HL-60/S4 treated with retinoic acid at 250 ng/mL for 4 days and 3 days (cell line): Measurements from ENCODE around the gene ZNF124.

Source experiments
- in situ Hi-C: fragments of 300-500 bp; cut with MboI; formaldehyde crosslinking; loops from 2 replicates; pipeline ENCODE4 v1.7.0; 2022; ENCODE audit warnings: low sequenced_read_pairs

The ZNF124 gene

DNA sequence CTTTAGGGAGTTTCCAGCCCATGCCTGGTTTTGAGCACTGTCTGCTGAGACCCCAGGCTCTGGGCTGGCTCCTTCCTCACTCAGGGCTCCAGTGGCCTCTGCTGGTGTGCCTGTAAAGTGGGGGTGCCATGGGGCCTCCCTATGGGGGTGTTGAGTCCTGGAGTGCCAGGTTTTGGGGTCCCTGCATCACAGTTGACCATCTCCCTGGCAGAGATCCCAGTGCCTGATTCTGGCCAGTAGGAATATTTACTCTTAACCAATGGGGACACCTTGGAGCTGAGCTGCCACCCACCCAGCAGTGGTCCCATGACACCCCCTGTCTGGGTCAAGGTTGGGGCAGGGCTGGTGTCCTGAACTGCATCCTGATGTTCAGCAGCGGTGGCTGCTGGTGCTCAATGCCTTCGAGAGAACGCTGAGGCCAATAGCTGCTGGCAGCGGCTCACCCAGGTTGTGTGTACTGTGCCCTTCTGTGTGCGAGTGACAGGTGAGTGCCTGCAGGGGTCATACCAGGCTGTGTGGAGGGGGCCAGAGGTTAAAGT is 58.0 kb downstream of the ZNF124 start:
- in situ Hi-C loops, result no loop called here

DNA sequence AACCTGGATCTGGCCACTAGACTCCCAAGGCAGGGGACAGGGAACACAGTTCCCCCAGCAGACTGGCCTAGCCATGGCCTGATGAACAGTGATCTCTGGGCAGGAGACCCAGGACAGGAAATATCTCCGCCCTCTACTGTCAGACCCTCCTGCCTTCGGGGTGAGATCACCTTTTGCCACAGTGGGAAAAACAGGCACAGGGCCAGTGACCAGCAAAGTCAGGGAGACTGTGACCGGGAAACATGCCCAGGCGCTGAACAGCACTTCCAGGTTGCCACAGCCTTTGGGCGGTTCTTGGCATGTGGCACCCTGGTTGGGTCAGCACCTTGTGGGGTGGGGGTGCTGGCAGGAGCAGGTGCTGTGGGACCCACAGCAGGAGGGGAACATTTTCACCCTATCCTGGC is 58.7 kb downstream of the ZNF124 start:
- in situ Hi-C loops, result no loop called here

DNA sequence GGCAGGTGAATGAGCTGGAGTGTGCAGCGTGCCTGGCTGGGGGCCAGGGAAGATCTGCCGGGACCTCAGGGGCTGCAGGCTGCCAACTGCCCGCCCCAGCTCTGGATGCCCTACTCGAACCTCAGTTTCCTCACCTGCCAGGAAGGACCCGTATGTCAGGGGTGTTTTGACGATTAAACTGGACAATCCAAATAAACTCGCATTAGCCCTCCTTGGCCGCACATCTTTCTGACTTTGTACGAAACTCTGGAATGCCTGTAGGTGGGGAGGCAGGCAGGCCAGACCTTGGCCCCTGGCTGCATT is 59.4 kb downstream of the ZNF124 start:
- in situ Hi-C loops, result no loop called here

DNA sequence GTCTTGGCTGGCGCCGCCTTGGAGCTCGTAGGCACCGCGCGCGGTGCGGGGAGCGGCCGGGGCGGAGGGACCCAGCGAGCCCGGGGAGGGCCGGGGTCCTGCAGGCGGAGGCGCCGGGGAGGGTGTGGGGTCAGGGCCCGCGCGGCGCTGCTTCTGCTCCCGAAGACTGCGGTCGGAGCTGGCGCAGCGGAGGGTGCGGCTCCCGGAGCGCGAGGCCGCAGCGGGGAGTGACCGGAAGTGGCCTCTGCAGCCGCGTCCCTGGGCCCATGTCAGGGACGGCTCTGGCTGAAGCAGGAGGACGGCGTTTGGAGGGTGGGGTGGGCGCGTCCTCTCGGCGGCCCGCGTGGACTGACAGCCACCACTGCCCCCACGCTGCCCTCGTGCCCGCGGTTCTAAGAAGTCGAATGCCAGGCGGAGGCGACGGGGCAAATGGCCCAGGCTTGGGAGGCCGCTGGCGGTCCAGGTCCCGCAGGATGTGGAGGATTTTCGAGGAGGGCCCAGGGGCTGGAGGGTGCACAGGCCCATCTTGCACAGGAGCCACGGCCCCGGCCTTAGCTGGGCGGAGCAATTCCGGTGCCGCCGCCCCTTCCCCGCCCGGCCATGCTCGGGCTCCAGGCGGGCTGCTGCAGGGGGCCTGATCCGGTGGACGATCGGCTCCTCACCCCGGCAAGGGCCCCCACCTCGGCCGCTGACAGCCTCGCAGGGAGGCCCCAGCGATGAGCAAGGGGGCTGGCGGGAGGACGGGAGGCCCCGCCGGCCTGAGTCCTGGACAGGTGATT is 59.9 kb downstream of the ZNF124 start:
- in situ Hi-C loops, result no loop called here

DNA sequence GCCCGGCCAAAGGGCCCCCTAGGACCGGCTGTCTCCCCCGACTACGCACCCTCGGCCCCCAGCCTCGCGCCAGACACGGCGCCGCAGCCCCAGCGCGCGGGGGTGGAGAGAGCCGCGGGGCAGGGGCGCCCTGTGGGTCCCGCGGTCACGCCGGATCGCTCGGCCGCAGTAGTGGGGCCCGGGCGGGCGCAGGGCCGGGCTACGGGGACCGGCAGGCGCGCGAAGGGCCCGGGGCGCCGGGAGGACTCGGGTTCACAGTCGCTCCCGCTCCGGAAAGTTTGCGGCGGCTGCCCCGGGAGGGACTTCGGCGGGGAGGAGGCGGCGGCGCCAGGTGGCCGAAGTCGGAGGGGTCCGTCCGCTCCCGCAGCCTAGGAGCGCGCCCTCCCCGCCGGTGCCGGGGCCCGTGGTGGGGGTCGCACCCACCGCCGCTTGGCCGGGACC is 60.5 kb downstream of the ZNF124 start:
- in situ Hi-C loops, result no loop called here

DNA sequence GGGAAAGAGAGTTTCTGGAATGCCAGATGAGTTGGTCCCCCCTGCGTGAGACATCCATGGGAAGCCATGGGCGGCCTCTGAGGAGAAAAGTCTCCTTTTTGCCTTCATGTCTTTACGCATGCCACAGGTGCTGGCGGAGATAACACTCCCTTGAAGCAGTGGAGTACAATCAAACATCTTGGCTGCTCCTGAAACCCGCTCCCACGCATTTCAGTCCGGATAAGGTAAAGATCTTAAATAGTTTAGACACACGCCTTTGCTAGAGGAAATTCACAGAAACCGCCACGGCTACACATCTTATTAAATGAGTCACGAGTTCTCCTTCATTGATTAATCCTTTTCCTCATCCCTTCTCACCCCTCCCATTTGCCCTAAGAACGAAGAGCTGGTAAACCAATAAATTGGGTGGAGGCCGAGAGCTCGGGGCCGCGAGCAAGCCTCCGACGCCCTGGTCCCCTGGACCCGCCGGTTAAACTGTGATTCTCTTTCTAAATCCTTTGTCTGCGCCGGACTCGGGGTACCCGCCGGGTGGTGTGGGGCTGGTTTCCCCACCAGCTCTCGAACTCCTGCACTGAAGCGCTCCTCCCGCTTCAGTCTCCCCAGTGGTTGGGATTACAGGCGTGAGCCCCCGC is 61.1 kb downstream of the ZNF124 start:
- in situ Hi-C loops, result no loop called here

DNA sequence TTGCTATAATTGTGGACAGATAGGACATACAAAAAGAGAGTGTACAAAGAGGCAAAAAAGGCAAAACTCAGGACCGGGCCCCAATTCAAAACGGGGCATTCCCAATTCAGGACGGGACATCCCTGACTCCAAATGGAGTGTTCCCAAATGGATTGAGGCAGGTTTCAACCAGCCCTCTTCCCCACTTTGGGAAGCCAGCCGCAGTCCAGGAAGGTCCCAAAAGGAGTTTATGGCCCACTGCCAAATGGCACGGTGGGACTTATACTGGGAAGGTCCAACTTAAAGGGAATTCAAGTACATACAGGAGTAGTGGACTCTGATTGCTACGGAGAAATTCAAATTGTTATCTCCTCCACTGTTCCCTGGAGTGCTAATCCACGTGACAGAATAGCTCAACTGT is 64.1 kb downstream of the ZNF124 start:
- in situ Hi-C loops, result no loop called here

DNA sequence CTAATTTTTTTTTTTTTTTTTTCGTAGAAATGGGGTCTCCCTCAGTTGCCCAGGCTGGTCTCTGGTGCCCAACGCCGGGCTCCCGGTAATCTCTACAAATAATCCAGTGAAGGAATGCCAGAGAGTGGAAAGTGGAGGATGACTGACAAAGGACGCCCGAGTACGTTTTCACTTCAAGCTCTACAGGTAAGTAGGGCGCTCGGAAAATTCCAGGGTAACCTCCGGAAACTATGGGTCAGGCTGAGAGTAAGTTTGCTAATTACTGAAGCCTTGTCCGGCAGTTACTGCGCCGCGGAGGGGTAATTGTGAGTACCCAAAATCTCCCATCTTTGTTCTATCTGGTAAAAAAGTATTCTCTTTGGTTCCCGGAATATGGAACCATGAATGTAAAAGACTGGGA is 65.9 kb downstream of the ZNF124 start:
- in situ Hi-C loops, result no loop called here
